AG04449 (cell line): Measurements from ENCODE around the gene TAS2R7.

ENCODE experiments used
- CTCF ChIA-PET: fragments of 350-600 bp; formaldehyde crosslinking; extraction: SDS; loops from one replicate; lab custom pipeline; 2021; ENCODE audit warnings: antibody characterized with exemption; lab: Yijun Ruan, JAX
- POLR2A ChIA-PET: fragments of 400-600, 350-600 bp; formaldehyde crosslinking; extraction: SDS; loops from one replicate; lab custom pipeline; 2020; ENCODE audit warnings: antibody characterized with exemption, inconsistent platforms; lab: Yijun Ruan, JAX
- DNase-seq: peaks from one replicate; pipeline ENCODE4 v3.0.0-alpha.2; 2010; ENCODE audit warnings: low read depth, low spot score
- H3K4me3 ChIP-seq: 2 replicates; pipeline ENCODE4 v1.5.1; 2011; ENCODE audit warnings: low read depth, mild to moderate bottlenecking, control low read depth, low read length
- TF ChIP-seq, protein P1 (sequence below): IDR thresholded peaks from one replicate; pipeline ENCODE4 v1.5.1; 2011; ENCODE audit warnings: mild to moderate bottlenecking, moderate library complexity, low read length, control low read depth, inconsistent platforms; ENCODE audit not compliant: insufficient read depth; ENCODE audit errors: missing control alignments

The TAS2R7 gene

DNA sequence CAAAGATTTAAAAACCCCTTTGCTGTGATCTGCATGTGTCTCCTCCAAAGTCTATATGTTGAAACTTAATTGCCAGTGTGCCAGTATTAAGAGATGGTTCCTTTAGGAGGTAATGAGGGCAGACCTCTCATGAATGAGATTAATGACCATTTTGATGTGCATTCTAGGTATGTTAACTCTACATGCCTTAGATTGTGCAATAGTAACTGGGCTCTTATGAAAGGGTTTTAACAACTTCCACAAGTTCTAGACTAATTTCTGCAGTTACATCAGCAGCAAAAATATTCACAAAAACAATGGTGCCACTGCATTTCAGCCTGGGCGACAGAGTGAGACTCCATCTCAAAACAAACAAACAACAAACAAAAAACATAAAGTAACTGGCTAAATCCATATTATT, 27.6 kb upstream of the TAS2R7 start:
- DNase-seq: no peak
- H3K4me3 ChIP-seq: no peak overlapping the region
- ChIA-PET POLR2A (no interaction called here), CTCF (no interaction called here)
- TF ChIP-seq, protein P1, sequence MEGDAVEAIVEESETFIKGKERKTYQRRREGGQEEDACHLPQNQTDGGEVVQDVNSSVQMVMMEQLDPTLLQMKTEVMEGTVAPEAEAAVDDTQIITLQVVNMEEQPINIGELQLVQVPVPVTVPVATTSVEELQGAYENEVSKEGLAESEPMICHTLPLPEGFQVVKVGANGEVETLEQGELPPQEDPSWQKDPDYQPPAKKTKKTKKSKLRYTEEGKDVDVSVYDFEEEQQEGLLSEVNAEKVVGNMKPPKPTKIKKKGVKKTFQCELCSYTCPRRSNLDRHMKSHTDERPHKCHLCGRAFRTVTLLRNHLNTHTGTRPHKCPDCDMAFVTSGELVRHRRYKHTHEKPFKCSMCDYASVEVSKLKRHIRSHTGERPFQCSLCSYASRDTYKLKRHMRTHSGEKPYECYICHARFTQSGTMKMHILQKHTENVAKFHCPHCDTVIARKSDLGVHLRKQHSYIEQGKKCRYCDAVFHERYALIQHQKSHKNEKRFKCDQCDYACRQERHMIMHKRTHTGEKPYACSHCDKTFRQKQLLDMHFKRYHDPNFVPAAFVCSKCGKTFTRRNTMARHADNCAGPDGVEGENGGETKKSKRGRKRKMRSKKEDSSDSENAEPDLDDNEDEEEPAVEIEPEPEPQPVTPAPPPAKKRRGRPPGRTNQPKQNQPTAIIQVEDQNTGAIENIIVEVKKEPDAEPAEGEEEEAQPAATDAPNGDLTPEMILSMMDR: no peak

DNA sequence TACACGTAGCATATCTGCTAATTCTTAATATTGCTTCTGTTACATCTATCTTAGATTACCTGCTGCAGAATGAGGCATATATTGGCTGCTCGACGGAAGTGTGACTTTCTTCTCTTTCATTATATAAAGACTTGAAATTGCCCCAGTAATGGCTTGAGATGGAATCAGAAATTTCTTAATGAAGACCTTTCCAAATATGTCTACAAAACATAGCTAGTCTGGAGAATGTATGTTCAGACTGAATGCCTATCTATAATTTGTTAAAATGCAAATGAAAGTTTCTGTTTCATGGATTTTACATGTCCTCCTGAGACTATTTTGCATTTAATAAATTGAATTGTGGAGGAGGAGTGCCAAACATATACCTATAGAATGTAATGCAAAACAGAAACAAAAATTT, 23.8 kb upstream of the TAS2R7 start, which contains the start of gene TAS2R10:
Gene TAS2R10 (minus strand): TSS at position 101 of the 400 bp plus-strand sequence. CDS start 89 bp downstream, at position 12.
- TF ChIP-seq, protein P1: no peak
- DNase-seq: no peak
- H3K4me3 ChIP-seq: no peak within 1 kb of the TSS
- ChIA-PET CTCF (no interaction called here), POLR2A (no interaction called here)

DNA sequence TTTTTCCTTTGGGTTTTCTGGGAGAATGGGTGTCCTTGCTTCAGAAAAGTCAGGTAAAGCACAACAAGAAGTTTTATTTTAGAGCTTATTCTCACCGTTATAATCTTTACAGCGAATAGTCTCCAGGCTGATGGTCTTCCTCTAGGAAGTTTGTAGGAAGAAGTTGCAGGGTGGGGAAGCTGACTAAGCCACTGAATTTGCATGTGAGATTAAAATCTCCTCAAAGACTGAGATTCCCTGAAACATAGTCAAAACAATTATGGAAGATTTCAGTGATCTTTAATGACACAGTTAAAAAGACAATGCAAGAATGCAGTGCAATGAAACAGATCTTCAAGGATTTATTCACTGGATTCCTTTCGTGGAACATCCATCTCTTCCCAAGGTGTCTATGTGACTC, 22.5 kb upstream of the TAS2R7 start:
- H3K4me3 ChIP-seq: no peak overlapping the region
- no peak for DNase-seq
- ChIA-PET CTCF (no interaction called here), POLR2A (no interaction called here)
- TF ChIP-seq, protein P1: no peak

DNA sequence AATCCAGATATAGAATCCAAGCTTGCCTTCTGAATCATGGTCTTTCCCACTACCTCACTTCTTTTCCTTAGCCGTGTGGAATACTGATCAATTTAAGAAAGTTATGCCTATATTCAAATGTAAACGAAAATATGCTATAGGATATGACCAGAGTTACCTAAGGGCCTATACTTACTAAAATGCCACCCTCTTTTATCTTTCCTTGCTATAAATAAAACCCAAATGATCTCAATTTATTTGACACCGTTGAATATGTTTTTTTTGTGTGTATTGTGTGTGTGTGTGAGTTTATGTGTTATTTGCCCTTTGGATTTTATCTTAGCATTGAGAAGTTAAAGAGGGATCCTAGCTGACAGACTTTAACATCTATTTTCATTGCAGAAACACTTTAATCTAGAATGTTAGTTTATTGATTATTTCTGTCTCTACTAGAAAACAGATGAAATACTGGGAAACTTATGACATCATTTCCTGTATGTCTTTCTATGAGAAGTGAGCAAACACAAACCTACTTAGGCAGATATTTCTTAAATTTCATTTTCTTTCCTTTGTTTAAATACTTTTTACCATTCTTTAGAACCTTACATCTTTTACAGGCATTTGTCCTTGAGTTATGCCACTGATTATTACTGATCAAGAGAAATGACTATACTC, 9.6 kb upstream of the TAS2R7 start:
- ChIA-PET CTCF (no interaction called here), POLR2A (no interaction called here)
- TF ChIP-seq, protein P1: no peak
- no peak for DNase-seq
- H3K4me3 ChIP-seq: no peak overlapping the region

DNA sequence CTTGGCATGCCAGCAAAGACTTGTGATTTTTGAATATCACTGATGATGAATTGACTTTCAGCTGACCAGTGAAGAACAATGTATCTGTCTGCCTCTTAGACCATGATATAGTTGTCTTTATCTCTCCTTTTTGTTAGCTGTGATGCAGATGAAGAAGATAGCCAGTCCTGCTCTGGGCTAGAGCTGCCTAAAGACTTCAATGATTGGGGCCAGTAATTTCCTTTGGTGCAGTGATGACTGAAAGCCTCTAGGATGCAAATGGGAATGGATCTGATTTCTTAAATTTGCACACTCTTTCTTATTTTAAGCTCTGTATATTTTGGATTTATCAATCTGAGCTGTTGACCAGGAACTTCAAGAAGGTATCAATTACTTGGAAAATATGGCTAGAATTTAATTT, 7.6 kb upstream of the TAS2R7 start, which contains the start of gene TAS2R9:
Gene TAS2R9 (minus strand): TSS at position 101 of the 400 bp plus-strand sequence. CDS start 93 bp downstream, at position 8.
- POLR2A ChIA-PET: no interaction called here
- DNase-seq: no peak
- no peak within 1 kb of the TSS for H3K4me3 ChIP-seq
- TF ChIP-seq, protein P1: no peak
- CTCF ChIA-PET: no interaction called here

DNA sequence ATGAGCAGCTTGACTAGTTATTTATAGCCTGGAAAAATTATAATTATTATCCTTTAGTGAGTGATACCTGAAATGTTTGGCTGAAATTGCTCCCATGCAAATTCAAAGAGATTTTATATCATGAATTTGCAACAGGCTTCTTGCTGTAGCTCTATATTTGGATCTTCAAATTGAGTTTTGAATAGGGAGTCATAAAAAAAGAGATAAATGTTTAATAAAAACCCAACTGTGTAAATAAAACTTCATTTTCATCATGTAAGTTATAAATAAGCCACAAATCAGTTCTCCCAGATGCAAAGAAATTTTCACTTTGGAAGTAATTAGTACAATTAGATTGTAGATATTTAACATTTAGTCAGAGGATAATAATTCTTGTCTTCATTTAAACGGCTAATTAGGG, 4.8 kb upstream of the TAS2R7 start, which contains the start of gene TAS2R8:
Gene TAS2R8 (minus strand): TSS at position 101 of the 400 bp plus-strand sequence. CDS start 306 bp downstream, outside the sequence.
- POLR2A ChIA-PET: no interaction called here
- CTCF ChIA-PET: no interaction called here
- TF ChIP-seq, protein P1: no peak
- no peak for DNase-seq
- H3K4me3 ChIP-seq: no peak within 1 kb of the TSS
